ENCODE results near the gene SYTL3. TPM values are rescaled to one million over a fixed set of nuclear protein-coding genes. Genes with fewer than 3 reads are reported as not detected.

SYTL3 gene
- total and polyA plus RNA-seq, 2 donors from 2014 or later = 3.1 to 16.0 TPM

GRCh38 chr6:158714706-158715105 lies 64.9 kb downstream of the SYTL3 start:
- Histone ChIP-seq H3K27ac (ENCODE audit: low read depth in 2 of 2, low read length in 2 of 2) (no peak overlapping the region), H3K36me3 (ENCODE audit: control insufficient read depth in 2 of 3, insufficient read depth in 3 of 3, low read length in 3 of 3) (no peaks in the 10 kb centered on the region), H3K9ac (ENCODE audit: low read length in 3 of 3) (no peak overlapping the region), H3K4me3 (ENCODE audit: low read length in 3 of 3) (no peak overlapping the region), H3K27me3 (ENCODE audit: control insufficient read depth, insufficient read depth, low read length) (no peaks in the 10 kb centered on the region), H3K9me3 (ENCODE audit: control insufficient read depth in 2 of 3, insufficient read depth in 1 of 3, low read length in 3 of 3) (no peaks in the 10 kb centered on the region), H3K4me1 (ENCODE audit: control insufficient read depth in 2 of 3, insufficient read depth in 2 of 3, low read depth in 1 of 3, low read length in 3 of 3) (peaks cover 0 to 10% (median 0%) of the 10 kb centered on the region in 3 donors)
- intact Hi-C loops (cut with DNase I) = no loop called here
- DNase-seq = peak in 1 of 5 donors; percentile 42
- TF ChIP-seq CTCF (IDR thresholded peaks at IDR 0.05; ENCODE audit: borderline replicate concordance, extremely low read depth, insufficient read depth) = no peak
- FAIRE-seq = no peak

GRCh38 chr6:158715330-158716311 lies 65.8 kb downstream of the SYTL3 start:
- H3K4me1 ChIP-seq (ENCODE audit: control insufficient read depth in 2 of 3, insufficient read depth in 2 of 3, low read depth in 1 of 3, low read length in 3 of 3) = peaks cover 0 to 10% (median 0%) of the 10 kb centered on the region in 3 donors
- H3K9ac ChIP-seq (ENCODE audit: low read length in 3 of 3) = no peak overlapping the region
- DNase-seq = no peak
- no peaks in the 10 kb centered on the region for H3K9me3 ChIP-seq (ENCODE audit: control insufficient read depth in 2 of 3, insufficient read depth in 1 of 3, low read length in 3 of 3)
- no peaks in the 10 kb centered on the region for H3K36me3 ChIP-seq (ENCODE audit: control insufficient read depth in 2 of 3, insufficient read depth in 3 of 3, low read length in 3 of 3)
- H3K4me3 ChIP-seq (ENCODE audit: low read length in 3 of 3) = no peak overlapping the region
- no peak for FAIRE-seq
- TF ChIP-seq CTCF (IDR thresholded peaks at IDR 0.05; ENCODE audit: borderline replicate concordance, extremely low read depth, insufficient read depth) = no peak
- no peaks in the 10 kb centered on the region for H3K27me3 ChIP-seq (ENCODE audit: control insufficient read depth, insufficient read depth, low read length)
- H3K27ac ChIP-seq (ENCODE audit: low read depth in 2 of 2, low read length in 2 of 2) = no peak overlapping the region
- intact Hi-C loops (cut with DNase I) = no loop called here

- FAIRE-seq = no peak
- intact Hi-C loops (cut with DNase I) = no loop called here
- no peaks in the 10 kb centered on the region for H3K36me3 ChIP-seq (ENCODE audit: control insufficient read depth in 2 of 3, insufficient read depth in 3 of 3, low read length in 3 of 3)
- no peak for TF ChIP-seq CTCF (IDR thresholded peaks at IDR 0.05; ENCODE audit: borderline replicate concordance, extremely low read depth, insufficient read depth)
- H3K9ac ChIP-seq (ENCODE audit: low read length in 3 of 3) = no peak overlapping the region
- H3K27ac ChIP-seq (ENCODE audit: low read depth in 2 of 2, low read length in 2 of 2) = peak overlapping the region in 1 of 2 donors; percentile 11
- H3K27me3 ChIP-seq (ENCODE audit: control insufficient read depth, insufficient read depth, low read length) = no peaks in the 10 kb centered on the region
- no peak for DNase-seq
- H3K9me3 ChIP-seq (ENCODE audit: control insufficient read depth in 2 of 3, insufficient read depth in 1 of 3, low read length in 3 of 3) = no peaks in the 10 kb centered on the region
- H3K4me1 ChIP-seq (ENCODE audit: control insufficient read depth in 2 of 3, insufficient read depth in 2 of 3, low read depth in 1 of 3, low read length in 3 of 3) = peaks cover 0 to 10% (median 0%) of the 10 kb centered on the region in 3 donors
- H3K4me3 ChIP-seq (ENCODE audit: low read length in 3 of 3) = no peak overlapping the region
These were observed 67.8 kb downstream of the SYTL3 start for GRCh38 chr6:158717341-158718330.
